Osteoblast (primary cell): ENCODE results near the gene GRHL3. TPM values are rescaled to one million over a fixed set of nuclear protein-coding genes. Genes with fewer than 3 reads are reported as not detected.

Source experiments
- DNase-seq: peaks from one replicate; pipeline ENCODE4 v3.0.0; 2011; ENCODE audit warnings: low spot score, mixed read lengths; ENCODE audit not compliant: insufficient read length; ENCODE audit errors: missing footprints
- H2AFZ ChIP-seq: 2 replicates; pipeline ENCODE4 v1.6.0; 2011; ENCODE audit warnings: mild to moderate bottlenecking, low read length
- H3K27ac ChIP-seq: 2 replicates; pipeline ENCODE4 v1.5.1; 2011; ENCODE audit warnings: mild to moderate bottlenecking, low read depth, low read length, moderate library complexity
- H3K27me3 ChIP-seq: 2 replicates; pipeline ENCODE4 v1.6.0; 2012; ENCODE audit warnings: mild to moderate bottlenecking, control low read depth, inconsistent platforms, low read length, moderate library complexity; ENCODE audit not compliant: insufficient read depth
- H3K36me3 ChIP-seq: 2 replicates; pipeline ENCODE4 v1.5.1; 2011; ENCODE audit warnings: mild to moderate bottlenecking, low read length, control low read depth, moderate library complexity; ENCODE audit not compliant: insufficient read depth
- H3K4me1 ChIP-seq: 2 replicates; pipeline ENCODE4 v1.5.1; 2011; ENCODE audit warnings: mild to moderate bottlenecking, low read length, control low read depth, moderate library complexity; ENCODE audit not compliant: insufficient read depth
- H3K4me2 ChIP-seq: 2 replicates; pipeline ENCODE4 v1.6.0; 2011; ENCODE audit warnings: mild to moderate bottlenecking, low read length; ENCODE audit not compliant: insufficient read depth
- H3K4me3 ChIP-seq: fragments of 200-600 bp; sonication (generic); 3 replicates; pipeline ENCODE4 v1.5.1; 2012; ENCODE audit warnings: mild to moderate bottlenecking, low read length, inconsistent platforms; ENCODE audit not compliant: insufficient read depth
- H3K79me2 ChIP-seq: 2 replicates; pipeline ENCODE4 v1.6.0; 2012; ENCODE audit warnings: mild to moderate bottlenecking, low read length, control low read depth, inconsistent platforms; ENCODE audit not compliant: insufficient read depth
- H3K9me3 ChIP-seq: 2 replicates; pipeline ENCODE4 v1.5.1; 2011; ENCODE audit warnings: low read depth, low read length, control low read depth
- H4K20me1 ChIP-seq: 2 replicates; pipeline ENCODE4 v1.6.0; 2012; ENCODE audit warnings: mild to moderate bottlenecking, low read length, control low read depth; ENCODE audit not compliant: insufficient read depth
- total RNA-seq: library from RNA; depleted of rRNA; stranded (reverse); fragments of >200 nt; gene quantifications from 2 replicates; pipeline ENCODE4 v1.2.3, GENCODE V29; 2012
- TF ChIP-seq, protein P1 (sequence below): IDR thresholded peaks from 2 replicates; pipeline ENCODE4 v1.5.1; 2011; ENCODE audit warnings: mild to moderate bottlenecking, low read depth, low read length, moderate library complexity; ENCODE audit errors: extremely low read depth

The GRHL3 gene
- total RNA-seq, 1 donor: not detected

GRCh38 chr1:24374891-24375786, 56.0 kb downstream of the GRHL3 start:
- no peaks in the 10 kb centered on the region for H3K27me3 ChIP-seq
- H3K36me3 ChIP-seq: no peaks in the 10 kb centered on the region
- no peaks in the 10 kb centered on the region for H4K20me1 ChIP-seq
- no peak for DNase-seq
- no peaks in the 10 kb centered on the region for H3K79me2 ChIP-seq
- H3K4me1 ChIP-seq: peaks cover 6% of the 10 kb centered on the region
- no peak overlapping the region for H3K4me3 ChIP-seq
- H3K4me2 ChIP-seq: no peak overlapping the region
- TF ChIP-seq, protein P1, sequence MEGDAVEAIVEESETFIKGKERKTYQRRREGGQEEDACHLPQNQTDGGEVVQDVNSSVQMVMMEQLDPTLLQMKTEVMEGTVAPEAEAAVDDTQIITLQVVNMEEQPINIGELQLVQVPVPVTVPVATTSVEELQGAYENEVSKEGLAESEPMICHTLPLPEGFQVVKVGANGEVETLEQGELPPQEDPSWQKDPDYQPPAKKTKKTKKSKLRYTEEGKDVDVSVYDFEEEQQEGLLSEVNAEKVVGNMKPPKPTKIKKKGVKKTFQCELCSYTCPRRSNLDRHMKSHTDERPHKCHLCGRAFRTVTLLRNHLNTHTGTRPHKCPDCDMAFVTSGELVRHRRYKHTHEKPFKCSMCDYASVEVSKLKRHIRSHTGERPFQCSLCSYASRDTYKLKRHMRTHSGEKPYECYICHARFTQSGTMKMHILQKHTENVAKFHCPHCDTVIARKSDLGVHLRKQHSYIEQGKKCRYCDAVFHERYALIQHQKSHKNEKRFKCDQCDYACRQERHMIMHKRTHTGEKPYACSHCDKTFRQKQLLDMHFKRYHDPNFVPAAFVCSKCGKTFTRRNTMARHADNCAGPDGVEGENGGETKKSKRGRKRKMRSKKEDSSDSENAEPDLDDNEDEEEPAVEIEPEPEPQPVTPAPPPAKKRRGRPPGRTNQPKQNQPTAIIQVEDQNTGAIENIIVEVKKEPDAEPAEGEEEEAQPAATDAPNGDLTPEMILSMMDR: no peak
- no peak overlapping the region for H2AFZ ChIP-seq
- no peaks in the 10 kb centered on the region for H3K9me3 ChIP-seq
- no peak overlapping the region for H3K27ac ChIP-seq

DNA sequence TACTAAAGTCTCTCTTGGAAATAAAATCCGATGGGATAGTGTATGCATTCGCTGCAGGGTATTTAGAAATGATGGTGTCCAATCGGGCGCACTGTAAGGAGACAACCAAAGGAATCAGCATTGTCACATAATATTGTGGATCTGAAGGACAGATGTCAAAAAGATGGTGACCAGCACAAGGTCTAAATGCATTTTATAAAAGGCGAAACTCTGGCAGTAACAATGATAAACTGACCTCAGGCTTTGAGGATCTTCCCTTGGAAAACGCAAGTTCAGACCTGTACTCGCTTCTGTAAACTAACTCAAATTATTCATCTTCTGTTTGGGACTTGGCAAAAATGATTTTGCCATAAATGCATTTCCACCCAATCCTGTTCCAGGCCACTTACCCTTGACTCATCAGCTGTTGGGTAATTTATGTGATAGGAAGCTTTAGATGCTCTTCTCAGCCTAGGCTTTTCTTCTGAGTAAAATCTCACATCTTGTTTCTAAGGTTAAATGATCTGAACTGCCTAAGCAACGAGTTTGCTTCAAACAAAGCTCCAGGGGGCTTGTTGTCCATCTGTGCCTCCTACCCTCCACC, 60.7 kb downstream of the GRHL3 start:
- Histone ChIP-seq H4K20me1 (no peaks in the 10 kb centered on the region), H3K4me2 (peak overlapping the region; percentile 32), H3K79me2 (no peaks in the 10 kb centered on the region), H3K4me3 (no peak overlapping the region), H3K27me3 (no peaks in the 10 kb centered on the region), H3K4me1 (peaks cover 19% of the 10 kb centered on the region), H3K27ac (no peak overlapping the region), H3K36me3 (peaks cover 4% of the 10 kb centered on the region), H2AFZ (no peak overlapping the region), H3K9me3 (no peaks in the 10 kb centered on the region)
- TF ChIP-seq, protein P1: no peak
- peak; percentile 92 for DNase-seq

DNA sequence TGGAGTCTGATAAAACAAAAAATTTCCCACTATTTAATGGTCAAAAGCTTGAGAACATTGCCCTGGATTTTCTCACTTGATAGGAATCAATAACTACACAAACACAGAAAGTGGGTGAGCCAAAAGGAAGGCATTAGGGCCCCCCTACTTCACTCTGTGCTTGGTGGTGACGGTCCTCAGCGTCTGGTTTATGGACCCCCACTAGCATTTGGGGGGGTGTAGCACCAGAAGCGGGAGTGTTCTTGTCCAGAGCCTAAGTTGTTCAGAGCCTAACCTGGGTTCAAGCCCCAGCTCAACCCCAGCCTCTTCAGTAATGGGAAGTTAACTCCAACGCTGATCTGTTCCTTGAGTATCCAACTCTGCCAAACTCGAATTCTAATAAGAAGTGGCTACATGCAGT, 61.4 kb downstream of the GRHL3 start:
- no peaks in the 10 kb centered on the region for H3K79me2 ChIP-seq
- no peaks in the 10 kb centered on the region for H3K27me3 ChIP-seq
- DNase-seq: no peak
- no peak overlapping the region for H3K27ac ChIP-seq
- H3K9me3 ChIP-seq: no peaks in the 10 kb centered on the region
- H2AFZ ChIP-seq: no peak overlapping the region
- peaks cover 4% of the 10 kb centered on the region for H3K36me3 ChIP-seq
- no peak overlapping the region for H3K4me2 ChIP-seq
- no peak overlapping the region for H3K4me3 ChIP-seq
- H4K20me1 ChIP-seq: no peaks in the 10 kb centered on the region
- peaks cover 25% of the 10 kb centered on the region for H3K4me1 ChIP-seq
- TF ChIP-seq, protein P1: no peak

DNA sequence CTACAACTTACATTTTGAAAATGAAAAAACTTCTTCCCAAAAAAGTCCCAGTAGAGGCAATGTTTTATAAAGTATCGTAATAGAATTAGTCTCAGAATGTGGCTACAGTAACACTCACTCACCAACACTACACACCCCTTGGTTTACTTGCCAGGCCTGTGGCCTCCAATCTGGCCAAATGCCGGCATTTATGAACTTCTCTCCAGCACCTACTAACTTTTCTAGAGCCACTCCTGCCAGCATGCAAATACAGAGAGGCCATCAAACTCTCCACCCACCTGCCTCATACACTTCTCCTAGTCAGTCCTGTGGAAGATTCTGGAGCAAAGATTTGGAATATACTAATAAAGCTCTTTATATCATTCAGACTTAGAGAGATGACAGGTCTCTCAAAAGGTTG, 62.1 kb downstream of the GRHL3 start:
- Histone ChIP-seq H3K4me3 (no peak overlapping the region), H3K27ac (no peak overlapping the region), H3K79me2 (no peaks in the 10 kb centered on the region), H2AFZ (no peak overlapping the region), H3K4me2 (no peak overlapping the region), H3K36me3 (peaks cover 4% of the 10 kb centered on the region), H4K20me1 (no peaks in the 10 kb centered on the region), H3K27me3 (no peaks in the 10 kb centered on the region), H3K9me3 (no peaks in the 10 kb centered on the region), H3K4me1 (peaks cover 25% of the 10 kb centered on the region)
- TF ChIP-seq, protein P1: no peak
- DNase-seq: no peak
